CD14-positive monocyte (primary cell): ENCODE measurements around the gene OR6K3. TPM values are rescaled to one million over a fixed set of nuclear protein-coding genes. Genes with fewer than 3 reads are reported as not detected.

Source experiments
- DNase-seq, 3 donors: peaks; one replicate each; pipeline ENCODE4 v3.0.0-alpha.2; 2011 to 2022
- H2AFZ ChIP-seq: 2 replicates; pipeline ENCODE4 v1.6.0; 2012; ENCODE audit warnings: mild to moderate bottlenecking, low read depth, low read length, inconsistent platforms; ENCODE audit not compliant: insufficient read depth, poor library complexity, severe bottlenecking
- H3K27ac ChIP-seq, 2 donors: 1 replicate in 1 of 2; 2 replicates in 1 of 2; pipeline ENCODE4 v1.5.1; 2012 to 2013; ENCODE audit warnings: low read length in 2 of 2, control low read depth in 1 of 2, inconsistent platforms in 1 of 2, low read depth in 1 of 2, mild to moderate bottlenecking in 1 of 2
- H3K27me3 ChIP-seq, 2 donors: one replicate each; pipeline versions ENCODE4 v1.6.0 to v1.6.1; 2011 to 2013; ENCODE audit warnings: low read length in 2 of 2; ENCODE audit not compliant: control insufficient read depth in 2 of 2, insufficient read depth in 2 of 2
- H3K36me3 ChIP-seq, 2 donors: replicated peaks in 1 of 2; 1 replicate in 1 of 2; 2 replicates in 1 of 2; pipeline versions ENCODE4 v1.5.1 to v1.6.1; 2012 to 2013; ENCODE audit warnings: low read length in 2 of 2, control low read depth in 1 of 2, inconsistent platforms in 1 of 2, mild to moderate bottlenecking in 1 of 2; ENCODE audit not compliant: insufficient read depth in 2 of 2, control insufficient read depth in 1 of 2
- H3K4me1 ChIP-seq, 2 donors: 1 replicate in 1 of 2; 2 replicates in 1 of 2; pipeline versions ENCODE4 v1.5.1 to v1.6.1; 2012 to 2013; ENCODE audit warnings: low read length in 2 of 2, control low read depth in 1 of 2, inconsistent platforms in 1 of 2, mild to moderate bottlenecking in 1 of 2, moderate library complexity in 1 of 2; ENCODE audit not compliant: insufficient read depth in 2 of 2, control insufficient read depth in 1 of 2
- H3K4me2 ChIP-seq: replicated peaks from 2 replicates; pipeline ENCODE3; 2012; ENCODE audit warnings: low read length, moderate library complexity, mild to moderate bottlenecking; ENCODE audit not compliant: poor library complexity, severe bottlenecking; ENCODE audit errors: extremely low read depth
- H3K4me3 ChIP-seq, 3 experiments: fragments of 200-600 bp in 1 of 3; sonication (generic) in 1 of 3; replicated peaks in 1 of 3; 1 replicate in 2 of 3; 2 replicates in 1 of 3; pipeline ENCODE4 v1.5.1; 2011 to 2013; ENCODE audit warnings: low read length in 3 of 3, mild to moderate bottlenecking in 3 of 3, control low read depth in 2 of 3, low read depth in 2 of 3, inconsistent platforms in 1 of 3, moderate library complexity in 1 of 3
- H3K79me2 ChIP-seq: 2 replicates; pipeline ENCODE4 v1.6.0; 2012; ENCODE audit warnings: mild to moderate bottlenecking, control low read depth, inconsistent platforms, low read length, moderate library complexity; ENCODE audit not compliant: insufficient read depth
- H3K9ac ChIP-seq: 2 replicates; pipeline ENCODE4 v1.6.0; 2017; ENCODE audit warnings: low read length, mild to moderate bottlenecking; ENCODE audit not compliant: insufficient read depth, poor library complexity, severe bottlenecking
- H3K9me3 ChIP-seq, 2 donors: replicated peaks in 1 of 2; 1 replicate in 1 of 2; 2 replicates in 1 of 2; pipeline versions ENCODE4 v1.5.1 to v1.6.1; 2012 to 2013; ENCODE audit warnings: low read length in 2 of 2, control low read depth in 1 of 2; ENCODE audit not compliant: control insufficient read depth in 1 of 2, insufficient read depth in 1 of 2
- H4K20me1 ChIP-seq: 2 replicates; pipeline ENCODE4 v1.6.0; 2012; ENCODE audit warnings: mild to moderate bottlenecking, low read length, control low read depth, moderate library complexity; ENCODE audit not compliant: insufficient read depth
- H3K27ac Mint-ChIP-seq, 7 donors: one replicate each; pipeline ENCODE4 v1.8.0; 2020; ENCODE audit warnings: mild to moderate bottlenecking in 7 of 7, mixed read lengths in 7 of 7, moderate library complexity in 6 of 7, inconsistent platforms in 2 of 7
- H3K27me3 Mint-ChIP-seq, 3 donors: one replicate each; pipeline ENCODE4 v1.8.0; 2021 to 2022; ENCODE audit warnings: low read depth in 3 of 3, mild to moderate bottlenecking in 3 of 3, mixed read lengths in 3 of 3, moderate library complexity in 3 of 3, inconsistent platforms in 1 of 3
- H3K36me3 Mint-ChIP-seq, 2 donors: one replicate each; pipeline ENCODE4 v1.8.0; 2020; ENCODE audit warnings: mixed read lengths in 2 of 2, inconsistent platforms in 1 of 2, mild to moderate bottlenecking in 1 of 2
- H3K4me1 Mint-ChIP-seq: one replicate; pipeline ENCODE4 v1.8.0; 2020; ENCODE audit warnings: mild to moderate bottlenecking, mixed read lengths
- H3K4me3 Mint-ChIP-seq, 2 donors: one replicate each; pipeline ENCODE4 v1.8.0; 2020; ENCODE audit warnings: mild to moderate bottlenecking in 2 of 2, mixed read lengths in 2 of 2, moderate library complexity in 1 of 2
- H3K9me3 Mint-ChIP-seq, 7 donors: one replicate each; pipeline ENCODE4 v1.8.0; 2020 to 2022; ENCODE audit warnings: mixed read lengths in 7 of 7, mild to moderate bottlenecking in 6 of 7, moderate library complexity in 6 of 7, inconsistent platforms in 2 of 7
- WGBS: methylation state at CpG from one replicate; pipeline ENCODE4 v1.1.5; 2013; ENCODE audit warnings: missing lambda C conversion rate; ENCODE audit not compliant: insufficient coverage; 5-methylcytosine and 5-hydroxymethylcytosine counted together
- intact Hi-C, 2 donors: fragments of 100-400 bp; cut with micrococcal nuclease; formaldehyde crosslinking; loops; one replicate each; pipeline versions ENCODE4 v1.15.0 to v1.15.1; 2023
- polyA plus RNA-seq, 3 donors: library from polyadenylated mRNA; depleted of rRNA in 1 of 3; unstranded in 2 of 3; stranded (reverse) in 1 of 3; fragments of 300-500 nt in 2 of 3; fragments of >200 nt in 1 of 3; fragmentation: Illumina TruSeq in 2 of 3; gene quantifications; 1 replicate in 2 of 3; 2 replicates in 1 of 3; pipeline ENCODE4 v1.2.3, GENCODE V29; 2012 to 2021
- TF ChIP-seq, protein P1 (sequence below): fragments of 200-600 bp; IDR thresholded peaks from one replicate; pipeline ENCODE4 v1.8.0; 2022; ENCODE audit warnings: antibody characterized with exemption, mild to moderate bottlenecking

The OR6K3 gene
- polyA plus RNA-seq, 3 donors: not detected

DNA sequence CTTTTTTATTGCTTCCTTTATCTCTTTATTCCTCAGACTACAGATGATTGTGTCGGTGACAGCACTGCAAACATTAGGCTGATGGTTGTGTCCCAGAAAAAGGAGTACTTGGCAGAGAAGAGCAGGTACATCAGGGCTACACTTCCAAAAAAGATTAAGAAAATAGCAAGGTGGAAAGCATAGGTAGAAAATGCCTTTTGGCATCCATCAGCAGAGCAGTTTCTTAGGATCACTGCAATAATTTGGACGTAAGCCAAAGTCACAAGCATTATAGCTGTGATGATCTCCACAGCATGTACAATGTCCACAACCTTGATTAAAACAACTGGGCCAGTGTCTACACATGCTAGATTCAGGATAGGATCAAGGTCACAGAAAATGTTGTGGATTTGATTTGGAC lies 25.9 kb downstream of the OR6K3 start:
- Histone ChIP-seq H2AFZ (no peak overlapping the region), H3K4me3 (no peak overlapping the region), H3K4me1 (no peaks in the 10 kb centered on the region), H3K36me3 (no peaks in the 10 kb centered on the region), H3K27ac (no peak overlapping the region), H3K79me2 (no peaks in the 10 kb centered on the region), H3K9me3 (no peaks in the 10 kb centered on the region), H3K9ac (no peak overlapping the region), H3K27me3 (peaks cover 0 to 3% of the 10 kb centered on the region in 2 donors), H3K4me2 (no peak overlapping the region), H4K20me1 (no peaks in the 10 kb centered on the region)
- H3K36me3 Mint-ChIP-seq: no peaks in the 10 kb centered on the region
- intact Hi-C loops: no loop called here
- peaks cover 0 to 5% (median 3%) of the 10 kb centered on the region in 7 donors for H3K9me3 Mint-ChIP-seq
- TF ChIP-seq, protein P1, sequence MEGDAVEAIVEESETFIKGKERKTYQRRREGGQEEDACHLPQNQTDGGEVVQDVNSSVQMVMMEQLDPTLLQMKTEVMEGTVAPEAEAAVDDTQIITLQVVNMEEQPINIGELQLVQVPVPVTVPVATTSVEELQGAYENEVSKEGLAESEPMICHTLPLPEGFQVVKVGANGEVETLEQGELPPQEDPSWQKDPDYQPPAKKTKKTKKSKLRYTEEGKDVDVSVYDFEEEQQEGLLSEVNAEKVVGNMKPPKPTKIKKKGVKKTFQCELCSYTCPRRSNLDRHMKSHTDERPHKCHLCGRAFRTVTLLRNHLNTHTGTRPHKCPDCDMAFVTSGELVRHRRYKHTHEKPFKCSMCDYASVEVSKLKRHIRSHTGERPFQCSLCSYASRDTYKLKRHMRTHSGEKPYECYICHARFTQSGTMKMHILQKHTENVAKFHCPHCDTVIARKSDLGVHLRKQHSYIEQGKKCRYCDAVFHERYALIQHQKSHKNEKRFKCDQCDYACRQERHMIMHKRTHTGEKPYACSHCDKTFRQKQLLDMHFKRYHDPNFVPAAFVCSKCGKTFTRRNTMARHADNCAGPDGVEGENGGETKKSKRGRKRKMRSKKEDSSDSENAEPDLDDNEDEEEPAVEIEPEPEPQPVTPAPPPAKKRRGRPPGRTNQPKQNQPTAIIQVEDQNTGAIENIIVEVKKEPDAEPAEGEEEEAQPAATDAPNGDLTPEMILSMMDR: no peak
- peaks cover 0 to 6% (median 0%) of the 10 kb centered on the region in 3 donors for H3K27me3 Mint-ChIP-seq
- no peak for DNase-seq
- no peak overlapping the region for H3K27ac Mint-ChIP-seq
- H3K4me1 Mint-ChIP-seq: no peaks in the 10 kb centered on the region
- WGBS: 80% methylated on average over 1 of the region's 2 CpGs
- H3K4me3 Mint-ChIP-seq: no peak overlapping the region

DNA sequence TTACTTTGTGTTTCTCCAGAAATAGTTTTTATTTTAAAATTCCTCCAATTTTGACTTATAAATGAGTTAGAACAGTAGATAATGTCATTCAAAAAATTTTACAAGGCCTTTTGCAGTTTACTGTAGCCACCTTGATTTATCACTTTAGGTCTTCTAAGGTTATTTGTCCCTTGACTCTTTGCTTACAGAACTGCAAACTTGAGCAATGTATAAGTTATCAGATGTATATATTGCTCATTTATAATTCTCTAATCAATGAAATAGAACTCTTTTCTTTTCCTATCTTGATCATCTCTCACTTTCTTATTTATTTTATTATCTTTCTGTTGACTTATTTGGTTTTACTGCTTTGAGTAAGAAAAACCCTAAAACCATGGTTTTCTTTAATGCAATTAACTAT lies 28.2 kb downstream of the OR6K3 start:
- TF ChIP-seq, protein P1: no peak
- intact Hi-C loops: no loop called here
- Histone ChIP-seq H3K36me3 (no peaks in the 10 kb centered on the region), H3K27ac (no peak overlapping the region), H3K4me3 (no peak overlapping the region), H3K9me3 (no peaks in the 10 kb centered on the region), H3K27me3 (peaks cover 0 to 3% of the 10 kb centered on the region in 2 donors), H3K9ac (no peak overlapping the region), H4K20me1 (no peaks in the 10 kb centered on the region), H3K79me2 (no peaks in the 10 kb centered on the region), H2AFZ (no peak overlapping the region), H3K4me2 (no peak overlapping the region), H3K4me1 (no peaks in the 10 kb centered on the region)
- Mint-ChIP-seq H3K27me3 (peaks cover 0 to 4% (median 0%) of the 10 kb centered on the region in 3 donors), H3K27ac (no peak overlapping the region), H3K36me3 (no peaks in the 10 kb centered on the region), H3K4me1 (no peaks in the 10 kb centered on the region), H3K4me3 (no peak overlapping the region), H3K9me3 (peaks cover 3 to 9% (median 7%) of the 10 kb centered on the region in 7 donors)
- DNase-seq: no peak
